ENCODE measurements around the gene WNT1.

The WNT1 gene

DNA sequence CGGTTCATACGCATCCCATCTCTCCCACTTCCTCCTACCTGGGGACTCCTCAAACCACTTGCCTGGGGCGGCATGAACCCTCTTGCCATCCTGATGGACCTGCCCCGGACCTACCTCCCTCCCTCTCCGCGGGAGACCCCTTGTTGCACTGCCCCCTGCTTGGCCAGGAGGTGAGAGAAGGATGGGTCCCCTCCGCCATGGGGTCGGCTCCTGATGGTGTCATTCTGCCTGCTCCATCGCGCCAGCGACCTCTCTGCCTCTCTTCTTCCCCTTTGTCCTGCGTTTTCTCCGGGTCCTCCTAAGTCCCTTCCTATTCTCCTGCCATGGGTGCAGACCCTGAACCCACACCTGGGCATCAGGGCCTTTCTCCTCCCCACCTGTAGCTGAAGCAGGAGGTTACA lies 3.6 kb downstream of the WNT1 start:
- no peak for FAIRE-seq

DNA sequence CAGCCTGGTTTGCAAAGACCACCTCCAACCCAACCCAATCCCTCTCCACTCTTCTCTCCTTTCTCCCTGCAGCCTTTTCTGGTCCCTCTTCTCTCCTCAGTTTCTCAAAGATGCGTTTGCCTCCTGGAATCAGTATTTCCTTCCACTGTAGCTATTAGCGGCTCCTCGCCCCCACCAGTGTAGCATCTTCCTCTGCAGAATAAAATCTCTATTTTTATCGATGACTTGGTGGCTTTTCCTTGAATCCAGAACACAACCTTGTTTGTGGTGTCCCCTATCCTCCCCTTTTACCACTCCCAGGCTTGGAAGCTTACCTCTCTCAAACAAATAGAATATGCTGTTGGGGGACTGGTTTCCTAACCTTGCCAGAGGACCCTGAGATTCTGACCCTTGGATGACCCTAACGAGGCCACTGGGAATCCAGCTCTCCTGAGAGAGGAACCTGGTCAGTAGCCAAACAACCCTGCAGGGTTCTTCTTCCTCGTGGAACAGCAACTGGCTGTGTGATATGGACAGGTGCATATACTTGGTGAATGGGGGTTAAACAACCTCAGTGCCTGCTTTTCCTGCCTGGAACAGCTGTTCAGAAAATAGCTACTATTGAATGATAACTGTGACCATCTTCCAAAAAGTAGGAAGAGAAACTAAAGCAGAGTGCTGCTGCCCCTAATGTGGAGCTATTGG lies 4.4 kb downstream of the WNT1 start:
- FAIRE-seq = no peak

DNA sequence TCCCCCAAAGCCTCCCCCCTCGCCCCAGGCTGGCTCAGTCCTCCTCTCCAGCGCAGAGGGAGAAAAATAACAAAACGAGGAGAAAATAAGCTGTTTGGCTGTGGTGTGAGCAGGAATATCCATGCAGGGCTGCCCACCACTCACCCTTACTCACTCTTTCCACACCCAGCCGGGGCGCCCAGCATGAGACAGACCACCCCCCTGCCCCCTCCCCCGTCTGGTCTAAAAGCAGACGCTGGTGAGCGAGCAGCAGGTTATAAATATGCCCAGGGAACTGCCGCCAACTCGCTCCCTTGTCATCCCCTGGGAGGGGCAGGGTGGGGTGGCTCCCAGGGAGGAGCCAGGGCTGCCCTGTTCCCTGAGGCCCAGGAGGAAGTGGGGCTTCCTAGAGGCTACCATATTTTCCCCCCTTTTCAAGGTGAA lies 7.4 kb downstream of the WNT1 start:
- FAIRE-seq = no peak

DNA sequence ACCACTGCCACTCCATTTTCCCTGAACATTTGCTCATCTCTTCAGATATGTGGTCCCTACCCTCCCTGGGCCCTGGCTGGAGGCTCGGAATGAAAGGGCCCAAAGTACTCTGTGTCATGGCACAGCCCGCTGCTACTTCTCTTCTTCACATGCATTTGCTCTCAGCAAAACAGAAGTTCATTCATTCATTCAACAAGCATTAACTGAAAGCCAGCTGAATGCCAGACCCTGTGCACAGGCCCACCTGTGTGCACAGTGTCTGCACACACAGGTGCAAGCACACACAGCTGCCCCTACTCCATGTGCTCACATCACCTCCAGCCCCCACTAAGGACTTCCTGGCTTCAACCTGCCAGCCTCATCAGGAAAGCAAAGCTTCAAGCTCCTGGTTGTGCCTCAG lies 7.8 kb downstream of the WNT1 start:
- no peak for FAIRE-seq

DNA sequence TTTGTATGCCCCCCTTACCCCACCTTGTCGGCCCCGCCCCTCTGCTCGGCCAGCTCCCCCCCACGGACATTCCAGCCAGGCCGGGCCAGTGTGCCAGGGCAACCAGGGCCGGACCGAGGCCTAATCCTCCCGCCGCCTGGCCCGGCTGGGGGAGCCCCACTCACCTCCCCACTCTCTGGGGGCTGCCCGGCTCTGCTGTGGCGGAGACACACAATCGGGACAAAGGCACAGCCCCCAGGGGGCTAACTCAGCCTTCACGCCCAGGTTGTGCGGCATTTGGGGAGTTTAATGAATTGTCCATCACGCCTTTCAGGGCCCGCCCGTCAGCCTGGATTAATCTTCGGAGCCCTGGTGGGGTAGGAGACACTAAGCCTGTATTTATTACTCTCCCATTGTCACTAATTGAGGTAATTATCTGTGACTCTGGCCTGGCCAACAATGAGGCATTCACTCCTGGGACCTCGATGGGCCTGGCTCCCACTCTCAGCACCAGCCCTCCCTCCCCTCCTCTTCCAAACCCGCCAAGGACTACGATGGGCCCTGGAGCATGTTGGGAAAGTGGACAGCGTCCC lies 8.7 kb downstream of the WNT1 start:
- FAIRE-seq = no peak

DNA sequence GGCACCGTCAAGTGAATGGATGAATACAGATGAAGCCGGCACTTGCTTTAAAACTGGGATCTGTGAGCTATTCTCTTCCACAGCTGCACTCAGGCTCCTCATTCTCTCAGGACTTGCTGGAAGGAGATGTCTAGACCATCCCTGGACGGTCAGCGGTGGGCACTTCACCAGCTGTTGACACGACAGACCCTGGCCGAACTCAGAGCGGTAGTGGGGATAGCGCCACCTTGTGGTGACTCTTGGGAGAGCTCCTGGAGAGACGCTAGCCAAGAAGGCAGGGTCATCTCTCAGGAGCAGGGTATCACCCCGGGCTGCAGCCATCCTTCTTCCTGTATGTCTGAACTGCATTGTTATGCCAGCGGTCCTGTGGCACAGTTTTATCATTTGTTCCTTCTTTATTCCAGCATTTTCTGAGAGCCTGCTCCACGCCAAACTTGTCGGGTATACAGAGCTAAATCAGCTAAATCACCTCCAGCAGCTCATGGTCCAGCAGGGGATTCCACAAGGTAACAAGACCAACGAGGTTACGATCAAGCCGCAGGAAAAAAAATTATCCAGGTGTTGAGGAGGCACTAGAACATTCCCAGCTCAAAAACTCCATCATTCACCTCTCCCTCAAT lies 10.0 kb downstream of the WNT1 start:
- no peak for FAIRE-seq

DNA sequence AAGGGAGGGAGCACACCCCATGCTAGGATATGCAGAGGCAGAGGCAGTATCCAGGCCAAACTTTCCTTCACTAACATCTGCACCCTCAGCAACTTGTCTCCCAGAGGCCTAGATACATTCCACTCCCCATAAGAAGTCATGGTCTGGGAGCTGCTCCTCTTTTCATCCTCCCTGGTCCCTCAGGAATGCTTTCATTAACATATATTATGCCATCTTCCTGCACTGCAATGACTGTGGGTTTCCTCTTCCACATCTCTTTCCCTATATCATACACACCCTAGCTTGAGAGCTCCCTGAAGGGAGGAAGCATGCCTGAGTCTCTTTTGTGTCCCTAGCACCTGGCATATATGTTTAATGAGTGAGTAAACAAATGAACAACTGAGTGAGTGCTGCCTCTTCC lies 12.4 kb downstream of the WNT1 start:
- no peak for FAIRE-seq

DNA sequence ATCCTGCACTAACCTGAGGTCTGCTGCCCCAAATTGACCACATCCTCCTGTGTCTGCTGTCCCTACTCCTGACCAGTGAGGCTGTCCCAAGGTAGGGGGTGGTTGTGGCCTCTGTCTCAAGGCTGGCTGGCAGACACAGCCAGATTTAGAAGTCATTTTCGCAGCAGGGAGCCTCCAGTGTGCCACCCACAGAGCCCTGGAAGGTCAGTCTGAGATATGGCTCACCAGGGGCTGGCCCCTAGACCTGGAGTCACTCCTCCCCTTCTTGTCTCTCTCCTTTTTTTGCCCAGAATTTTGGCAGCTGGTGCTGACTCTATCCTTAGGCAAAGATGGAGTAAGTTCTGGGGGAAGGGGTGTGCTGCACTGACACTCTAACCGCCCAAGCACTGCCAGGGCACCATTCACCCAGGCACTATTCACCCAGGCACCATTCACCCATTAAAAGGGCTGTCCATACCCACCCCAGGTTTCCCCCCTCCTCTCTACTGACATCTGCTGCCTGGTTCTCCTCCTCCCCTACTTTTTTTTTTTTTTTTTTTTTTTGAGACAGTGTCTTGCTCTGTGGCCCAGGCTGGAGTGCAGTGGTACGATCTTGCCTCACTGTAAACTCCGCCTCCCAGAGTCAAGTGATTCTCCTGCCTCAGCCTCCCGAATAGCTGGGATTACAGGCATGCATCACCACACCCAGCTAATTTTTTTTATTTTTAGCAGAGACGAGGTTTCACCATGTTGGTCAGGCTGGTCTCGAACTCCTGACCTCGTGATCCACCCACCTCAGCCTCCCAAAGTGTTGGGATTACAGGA lies 13.3 kb downstream of the WNT1 start:
- FAIRE-seq = no peak

DNA sequence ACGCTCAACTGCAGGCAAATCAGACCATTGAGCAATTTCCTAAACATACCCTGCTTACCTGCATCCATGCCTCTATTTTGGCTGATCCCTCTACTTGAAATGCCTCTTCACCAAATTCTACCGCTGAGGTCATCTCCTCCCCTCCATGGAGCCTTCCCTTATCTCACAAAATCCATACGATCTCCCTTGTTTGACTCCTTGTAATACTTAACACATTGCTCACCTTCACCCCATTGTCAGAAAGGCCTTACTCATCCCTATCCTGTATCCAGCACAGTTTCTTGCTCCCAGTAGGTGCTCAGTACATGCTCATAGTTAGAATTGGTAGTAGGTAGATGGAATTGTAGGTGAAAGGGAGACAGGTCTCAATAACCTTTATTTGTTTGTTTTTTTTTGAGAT lies 15.7 kb downstream of the WNT1 start:
- FAIRE-seq = no peak

DNA sequence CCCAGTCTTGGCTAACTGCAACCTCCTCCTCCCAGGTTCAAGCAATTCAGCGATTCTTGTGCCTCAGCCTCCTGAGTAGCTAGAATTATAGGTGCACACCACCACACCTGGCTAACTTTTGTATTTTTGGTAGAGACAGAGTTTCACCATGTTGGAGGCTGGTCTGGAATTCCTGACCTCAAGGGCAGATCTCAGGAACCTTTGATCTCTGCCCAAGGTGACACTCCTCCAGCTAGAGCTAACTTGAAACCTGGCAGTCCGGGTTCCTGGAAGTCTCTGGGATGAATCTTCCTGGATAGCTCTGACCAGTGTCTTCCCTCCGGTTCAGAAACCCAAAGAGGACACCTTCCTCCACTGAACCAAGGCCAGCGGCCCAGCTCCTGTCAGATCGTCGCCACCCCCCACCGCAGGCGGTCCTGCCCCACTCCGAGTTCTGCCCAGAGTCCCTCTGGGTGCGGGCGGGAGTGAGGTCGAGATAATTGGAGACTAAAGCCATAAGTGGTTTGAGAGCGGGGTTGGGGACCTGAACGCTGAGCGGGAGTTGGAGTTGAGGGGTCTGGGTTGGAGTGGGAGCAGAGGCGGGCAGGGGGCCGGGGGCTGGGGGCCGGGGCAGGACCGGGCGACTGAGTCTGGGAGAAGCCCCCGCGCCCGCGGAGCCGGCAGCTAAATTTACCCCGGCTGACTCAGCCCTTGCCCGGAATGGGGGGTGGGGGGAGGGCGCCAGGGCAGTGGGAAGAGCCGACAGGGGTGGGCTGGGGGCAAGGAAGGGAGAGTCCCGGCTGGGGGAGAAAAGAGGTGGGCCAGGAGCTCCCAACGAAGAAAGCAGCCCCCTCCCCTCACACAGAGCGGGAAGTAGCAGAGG lies 16.3 kb downstream of the WNT1 start:
- FAIRE-seq = no peak

DNA sequence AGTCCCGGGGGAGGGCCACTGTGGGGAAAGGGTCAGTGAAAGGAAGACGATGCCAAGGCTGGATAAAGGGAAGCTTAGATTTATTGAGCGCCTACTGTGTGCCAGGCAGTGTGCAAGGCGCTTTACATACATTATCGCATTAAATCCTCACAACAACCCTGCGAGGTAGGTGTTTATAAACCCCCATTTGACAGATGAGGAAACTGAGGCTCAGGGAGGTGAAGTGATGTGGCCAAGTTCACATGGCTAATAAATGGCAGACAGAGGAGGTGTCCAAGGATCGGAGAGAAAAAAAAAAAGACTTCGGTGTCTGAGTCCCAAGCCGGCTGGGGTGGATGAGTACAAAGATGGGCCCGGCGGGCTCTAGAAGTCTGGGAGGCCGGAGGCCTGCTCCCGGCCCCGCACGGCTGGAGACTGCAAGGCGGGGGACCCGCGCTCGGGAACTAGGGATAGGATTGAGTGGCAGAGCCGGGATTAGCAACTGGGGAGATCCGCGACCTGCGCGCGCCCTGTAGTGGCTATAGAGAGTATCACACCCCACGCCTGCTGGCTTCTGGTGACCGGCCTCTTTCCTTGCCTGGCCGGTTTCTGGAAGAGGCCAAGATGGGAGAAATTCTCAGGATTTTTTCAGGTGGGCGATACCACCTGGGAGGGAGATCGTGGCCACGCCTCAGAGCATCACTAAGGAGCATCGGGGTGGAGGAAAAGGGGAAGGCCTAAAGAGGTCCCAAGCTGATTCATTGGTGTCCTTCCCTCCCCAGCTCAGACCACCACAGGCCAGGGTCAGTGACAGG lies 17.2 kb downstream of the WNT1 start:
- no peak for FAIRE-seq

DNA sequence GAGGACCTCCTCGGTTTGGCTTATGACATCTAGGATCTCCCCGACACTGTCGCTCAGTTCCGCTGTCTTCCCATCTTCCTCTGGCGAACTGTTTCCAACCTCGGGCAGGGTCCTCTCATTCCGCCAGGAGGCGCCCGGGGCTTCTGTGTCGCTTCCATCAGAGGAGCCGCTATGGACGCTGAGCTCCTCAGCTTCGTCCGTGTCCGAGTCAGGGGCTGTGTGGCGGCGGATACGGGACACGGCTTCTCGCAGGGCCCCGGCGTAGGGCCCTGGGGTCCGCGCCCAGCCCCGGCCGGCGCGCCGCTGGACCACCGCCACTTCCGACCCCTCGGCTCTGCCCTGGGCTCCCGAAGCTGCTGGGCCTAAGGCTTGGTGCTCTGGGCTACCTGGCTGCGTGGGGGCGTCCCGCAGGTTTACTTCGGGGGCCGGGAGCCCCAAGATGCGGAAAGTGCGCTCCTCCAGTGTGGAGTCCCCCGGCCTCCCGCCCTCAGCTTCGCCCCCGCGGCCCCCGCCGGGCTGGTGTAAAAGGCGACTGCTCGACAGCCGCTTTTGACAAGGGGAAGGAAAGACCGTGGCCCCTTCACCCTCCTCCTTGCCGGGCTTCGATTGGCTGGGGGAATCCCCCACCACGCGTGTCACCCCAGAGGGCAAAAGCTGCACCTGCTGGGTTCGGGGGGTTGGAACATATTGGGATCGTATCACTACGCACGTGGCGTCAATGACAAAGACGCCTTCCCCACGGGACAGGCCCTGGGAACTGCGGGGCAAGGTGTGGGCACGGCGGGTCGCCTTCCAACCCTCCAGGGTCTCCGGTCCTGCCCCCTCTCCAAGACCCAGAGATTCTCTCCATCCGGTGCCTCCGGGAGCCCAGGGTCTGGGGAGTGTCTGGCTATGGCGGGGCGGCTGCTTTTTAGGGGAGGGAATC lies 18.9 kb downstream of the WNT1 start:
- no peak for FAIRE-seq

DNA sequence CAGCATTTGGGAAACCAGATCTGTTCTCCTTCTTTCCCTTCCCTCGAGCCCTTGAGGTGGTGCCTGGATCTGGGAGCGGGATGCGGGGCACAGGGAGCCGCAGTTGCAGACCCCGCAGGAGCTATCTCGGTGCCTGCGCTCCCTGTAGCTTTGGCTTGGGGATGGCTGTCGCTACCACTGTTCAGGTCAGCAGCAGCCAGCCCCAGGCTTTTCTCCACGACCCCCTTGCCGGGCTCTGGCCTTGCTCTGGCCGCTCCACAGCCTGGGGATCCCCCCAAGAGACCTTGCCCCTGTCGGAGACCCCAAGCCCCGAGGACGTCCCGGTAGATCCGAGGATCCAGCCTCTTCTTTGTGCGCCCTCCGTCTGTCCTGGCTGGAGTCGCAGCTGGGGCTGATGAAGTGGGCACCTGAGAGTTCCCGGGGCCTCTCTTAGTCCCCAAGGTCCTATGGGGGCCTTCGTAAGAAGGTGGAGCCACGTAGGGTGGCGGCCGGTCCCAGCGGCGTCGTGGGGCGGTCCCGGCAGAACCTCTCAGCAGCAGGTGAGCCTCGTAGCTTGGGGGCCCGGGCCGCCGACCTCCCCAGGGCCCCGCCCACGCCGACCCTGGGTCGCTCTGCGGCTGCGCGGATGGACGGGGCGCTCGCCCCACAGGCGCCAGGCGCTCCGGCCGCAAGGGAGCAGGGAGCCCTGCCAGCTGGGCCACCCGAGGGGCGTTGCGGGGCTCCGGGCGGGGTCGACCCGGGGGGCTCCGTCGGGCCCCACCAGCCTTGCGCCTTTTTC lies 19.8 kb downstream of the WNT1 start:
- FAIRE-seq = no peak

DNA sequence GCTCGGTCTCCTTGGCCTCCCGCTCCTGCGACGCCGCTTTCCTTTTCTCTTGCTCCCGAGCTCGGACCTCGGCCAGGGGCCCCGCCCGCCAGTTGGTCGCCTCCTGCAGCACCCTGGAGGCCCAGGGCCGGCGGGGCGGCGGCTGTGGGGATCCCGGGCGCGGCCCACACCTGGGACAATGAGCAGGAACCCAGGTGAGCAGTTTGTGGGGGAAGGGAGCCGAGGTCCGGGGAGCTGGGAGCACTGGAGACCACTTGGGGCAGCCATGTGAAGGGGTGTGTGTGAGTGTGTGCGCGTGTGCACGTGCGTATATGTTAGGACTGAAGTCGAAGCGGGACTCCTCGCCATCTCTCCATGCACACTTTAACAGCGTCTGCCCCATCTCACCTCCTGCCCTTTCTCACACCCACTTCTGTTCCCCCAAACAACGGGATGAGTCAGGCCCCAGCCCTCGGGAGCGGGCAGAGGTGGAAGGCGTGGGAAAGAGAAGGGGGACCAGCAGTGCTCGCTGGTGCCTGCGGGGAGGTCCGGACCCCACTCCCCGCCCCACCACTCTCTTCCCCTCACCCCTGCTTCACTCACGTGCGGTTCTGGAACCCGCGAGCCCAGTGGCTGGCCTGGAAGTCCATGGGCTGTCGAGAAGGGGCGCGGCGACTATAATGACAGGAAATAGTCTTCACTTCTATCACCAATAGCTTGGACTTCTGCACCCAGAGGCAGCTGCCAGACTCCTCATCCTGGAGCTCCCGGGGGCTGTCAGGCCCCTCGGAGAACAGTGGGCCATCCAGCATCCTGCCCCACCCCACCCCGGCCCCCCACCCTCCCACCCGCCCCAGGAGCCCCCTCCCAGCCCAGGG lies 20.6 kb downstream of the WNT1 start:
- no peak for FAIRE-seq

DNA sequence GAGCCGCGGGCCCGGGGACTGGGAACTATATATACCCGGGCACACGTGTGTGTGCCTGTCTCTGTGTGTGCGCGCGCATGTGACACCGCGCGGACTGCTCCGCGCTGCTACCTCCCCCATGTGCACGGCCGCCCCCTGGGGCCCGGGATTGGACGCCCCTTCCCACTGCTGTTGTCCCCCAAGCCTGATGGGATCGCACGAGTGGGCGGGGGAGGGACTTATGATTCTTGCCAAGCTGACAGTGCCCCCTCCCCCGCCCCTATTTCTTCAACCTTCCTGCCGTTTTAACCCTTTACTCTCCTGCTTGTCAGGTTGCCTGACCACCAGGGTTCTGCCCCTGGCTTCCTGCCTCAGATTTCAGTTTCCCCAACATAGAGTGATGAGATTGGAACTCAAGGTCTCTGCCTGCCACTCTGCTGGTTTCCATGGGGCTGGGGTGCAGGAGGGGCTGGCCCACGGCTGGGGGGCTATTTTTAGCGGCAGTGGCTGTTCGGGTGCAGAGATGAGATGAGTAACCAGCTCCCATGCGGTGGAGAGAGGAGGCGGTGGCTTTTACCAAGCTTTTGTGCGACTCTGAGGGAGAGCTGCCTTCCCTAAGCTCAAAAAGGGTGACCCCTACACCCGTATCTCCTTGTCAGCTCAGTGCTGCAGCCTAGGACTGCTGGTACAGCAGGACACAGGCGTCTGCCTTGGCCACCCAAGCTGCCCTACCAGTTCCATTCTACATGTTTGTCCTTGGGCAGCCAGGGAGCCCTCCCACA lies 21.4 kb downstream of the WNT1 start, which contains the start of gene DDN:
Gene DDN, minus strand, starts transcription at position 5 of the 761 bp plus-strand sequence. CDS start 88 bp downstream, outside the sequence.
- FAIRE-seq = no peak

DNA sequence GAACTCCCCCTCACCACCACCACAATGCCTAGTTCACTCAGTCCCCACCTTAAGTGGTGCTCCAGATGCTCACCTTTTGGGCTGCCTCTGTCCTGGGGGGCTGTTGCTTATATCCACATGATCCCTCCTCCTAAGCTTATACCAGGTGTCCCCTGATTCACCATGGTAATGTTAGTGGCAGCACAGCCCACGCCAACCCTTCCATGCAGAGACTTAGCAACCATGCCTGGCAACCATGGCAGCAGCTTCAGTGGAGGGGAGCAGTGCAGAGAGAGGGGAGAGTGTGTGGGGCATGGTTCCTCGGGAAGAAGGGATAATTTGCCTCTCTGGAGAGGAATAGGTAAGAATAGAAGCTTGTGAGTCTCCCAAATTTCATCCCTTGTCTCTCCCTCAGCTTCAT lies 22.2 kb downstream of the WNT1 start:
- no peak for FAIRE-seq

DNA sequence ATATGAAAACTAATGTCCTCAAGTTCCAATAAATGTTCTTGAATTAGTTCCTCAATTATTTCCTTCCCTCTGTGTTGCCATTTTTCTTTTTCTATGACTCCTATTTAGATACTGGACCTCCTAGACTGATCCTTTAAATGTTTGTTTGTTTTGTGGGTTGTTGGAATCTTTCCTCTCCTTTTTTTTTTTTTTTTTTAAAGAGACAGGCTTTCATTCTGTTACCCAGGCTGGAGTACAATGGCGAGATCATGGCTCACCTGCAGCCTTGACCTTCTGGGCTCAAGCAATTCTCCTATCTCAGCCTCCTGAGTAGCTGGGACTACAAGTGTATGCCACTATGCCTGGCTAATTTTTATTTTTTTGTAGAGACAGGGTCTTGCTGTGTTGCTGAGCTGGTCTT lies 30.8 kb downstream of the WNT1 start:
- FAIRE-seq = no peak

DNA sequence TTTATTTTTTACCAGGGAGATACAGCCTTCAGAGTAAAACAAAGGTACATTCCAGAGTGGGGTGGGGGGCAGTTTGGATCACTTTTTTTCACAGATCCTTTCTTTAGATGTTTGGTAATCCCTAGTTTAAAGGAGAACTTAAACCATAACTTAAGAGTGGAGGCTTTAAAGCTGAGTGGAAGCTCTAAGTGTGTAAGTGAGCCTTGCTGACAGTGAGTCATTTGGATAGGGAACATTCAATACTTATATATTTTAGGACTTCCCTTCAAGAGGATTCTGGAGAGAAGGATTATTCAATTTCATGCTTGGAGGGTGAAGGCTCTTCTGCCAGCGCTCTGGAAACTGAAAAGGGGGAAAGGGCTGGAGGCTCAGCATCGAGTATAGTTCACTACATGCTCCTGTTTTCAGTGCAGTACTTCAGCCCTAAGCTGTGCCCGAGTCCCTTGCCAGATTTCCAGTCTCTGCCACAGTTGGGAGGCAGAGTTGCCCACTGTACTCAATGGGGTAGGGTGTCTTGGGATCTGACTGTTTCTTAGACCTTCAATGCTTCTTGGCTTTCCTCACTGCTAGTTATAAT lies 32.1 kb downstream of the WNT1 start:
- no peak for FAIRE-seq

Measured in TTC549 (cell line).